LNCaP clone FGC (cell line): ENCODE measurements around the gene CUZD1.

Experiments
- DNase-seq: peaks from one replicate; pipeline ENCODE4 v3.0.0-alpha.2; 2011; ENCODE audit warnings: low read depth
- H3K4me3 ChIP-seq: 2 replicates; pipeline ENCODE4 v1.5.1; 2011; ENCODE audit warnings: mild to moderate bottlenecking, low read depth, low read length, control low read depth
- TF ChIP-seq, protein P1 (sequence below): IDR thresholded peaks from 2 replicates; pipeline ENCODE4 v1.5.1; 2012; ENCODE audit warnings: mild to moderate bottlenecking; ENCODE audit not compliant: control insufficient read depth, insufficient read depth; ENCODE audit errors: extremely low read depth

Gene CUZD1

DNA sequence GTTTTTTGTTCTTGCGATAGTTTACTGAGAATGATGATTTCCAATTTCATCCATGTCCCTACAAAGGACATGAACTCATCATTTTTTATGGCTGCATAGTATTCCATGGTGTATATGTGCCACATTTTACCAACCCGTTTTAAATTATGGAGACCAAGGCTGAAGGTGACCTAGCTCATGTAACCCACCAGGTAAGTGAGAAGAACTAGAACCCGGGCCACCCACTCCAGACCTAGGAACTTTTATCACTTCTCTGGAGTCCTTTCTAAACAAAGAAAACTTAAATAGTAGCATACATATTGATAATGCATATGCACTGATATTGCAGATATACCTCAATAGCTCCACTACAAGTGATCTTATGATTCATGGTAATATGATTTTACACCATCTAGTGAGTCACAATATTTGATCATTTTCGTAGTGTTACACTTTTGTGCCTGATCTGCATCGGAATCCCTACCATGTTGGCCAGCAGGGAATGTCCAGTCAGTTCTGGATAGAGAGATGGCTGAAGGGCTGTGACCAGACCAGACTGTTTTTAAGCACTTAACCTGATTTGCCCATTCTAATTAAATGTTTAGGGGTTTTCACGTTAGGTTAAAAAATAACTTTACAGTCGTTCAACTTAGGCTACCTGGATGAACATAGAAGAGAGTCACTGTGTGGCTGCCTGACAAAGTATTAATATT lies 15.2 kb downstream of the CUZD1 start:
- no peak for DNase-seq
- TF ChIP-seq, protein P1, sequence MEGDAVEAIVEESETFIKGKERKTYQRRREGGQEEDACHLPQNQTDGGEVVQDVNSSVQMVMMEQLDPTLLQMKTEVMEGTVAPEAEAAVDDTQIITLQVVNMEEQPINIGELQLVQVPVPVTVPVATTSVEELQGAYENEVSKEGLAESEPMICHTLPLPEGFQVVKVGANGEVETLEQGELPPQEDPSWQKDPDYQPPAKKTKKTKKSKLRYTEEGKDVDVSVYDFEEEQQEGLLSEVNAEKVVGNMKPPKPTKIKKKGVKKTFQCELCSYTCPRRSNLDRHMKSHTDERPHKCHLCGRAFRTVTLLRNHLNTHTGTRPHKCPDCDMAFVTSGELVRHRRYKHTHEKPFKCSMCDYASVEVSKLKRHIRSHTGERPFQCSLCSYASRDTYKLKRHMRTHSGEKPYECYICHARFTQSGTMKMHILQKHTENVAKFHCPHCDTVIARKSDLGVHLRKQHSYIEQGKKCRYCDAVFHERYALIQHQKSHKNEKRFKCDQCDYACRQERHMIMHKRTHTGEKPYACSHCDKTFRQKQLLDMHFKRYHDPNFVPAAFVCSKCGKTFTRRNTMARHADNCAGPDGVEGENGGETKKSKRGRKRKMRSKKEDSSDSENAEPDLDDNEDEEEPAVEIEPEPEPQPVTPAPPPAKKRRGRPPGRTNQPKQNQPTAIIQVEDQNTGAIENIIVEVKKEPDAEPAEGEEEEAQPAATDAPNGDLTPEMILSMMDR = no peak
- H3K4me3 ChIP-seq = no peak overlapping the region

DNA sequence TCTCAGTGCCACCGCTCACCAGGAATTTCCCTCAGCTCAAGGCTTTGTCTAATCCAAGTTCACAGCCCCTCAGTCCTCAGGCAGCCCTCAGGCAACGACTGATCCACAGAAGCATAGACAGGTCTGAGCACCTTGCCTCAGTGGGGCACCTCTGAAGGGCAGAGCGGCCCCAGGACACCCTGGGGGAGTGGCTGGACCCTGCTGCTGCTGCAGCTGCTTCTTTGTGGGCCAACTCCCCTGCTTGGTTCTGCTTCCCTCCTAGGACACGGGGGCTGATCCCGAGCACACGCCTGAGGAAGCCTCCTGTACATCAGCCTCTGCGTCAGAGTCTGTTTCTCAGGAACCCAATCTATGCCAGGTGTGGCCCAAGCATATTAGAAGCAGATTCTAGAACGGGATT lies 16.2 kb downstream of the CUZD1 start:
- no peak for DNase-seq
- H3K4me3 ChIP-seq = no peak overlapping the region
- TF ChIP-seq, protein P1 = no peak

DNA sequence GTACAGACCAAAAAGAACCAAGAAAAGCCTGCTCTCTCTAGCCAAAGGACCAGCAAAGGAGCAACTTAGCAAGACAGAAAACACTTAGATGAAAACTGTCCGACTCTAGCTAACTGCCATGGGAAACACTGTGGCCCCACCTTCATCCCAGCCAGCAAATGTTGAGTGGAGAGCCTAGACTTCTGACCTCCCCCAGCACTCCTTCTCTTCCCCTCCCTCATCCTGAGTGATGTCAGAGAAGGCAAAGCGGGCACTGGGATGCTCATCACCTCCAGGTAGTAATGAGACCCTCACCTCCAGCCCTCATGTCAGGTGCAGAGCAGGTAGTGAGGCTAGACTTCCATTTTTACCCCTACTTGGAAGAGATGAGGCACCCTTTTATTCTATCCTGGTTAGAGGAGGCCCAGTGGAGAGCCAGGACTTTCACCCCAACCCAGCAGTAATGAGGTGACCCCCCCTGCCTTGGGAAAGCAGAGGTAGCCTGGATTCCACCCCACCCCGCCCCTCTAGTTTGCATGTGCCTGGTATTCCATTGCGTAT lies 16.9 kb downstream of the CUZD1 start:
- TF ChIP-seq, protein P1 = no peak
- no peak for DNase-seq

DNA sequence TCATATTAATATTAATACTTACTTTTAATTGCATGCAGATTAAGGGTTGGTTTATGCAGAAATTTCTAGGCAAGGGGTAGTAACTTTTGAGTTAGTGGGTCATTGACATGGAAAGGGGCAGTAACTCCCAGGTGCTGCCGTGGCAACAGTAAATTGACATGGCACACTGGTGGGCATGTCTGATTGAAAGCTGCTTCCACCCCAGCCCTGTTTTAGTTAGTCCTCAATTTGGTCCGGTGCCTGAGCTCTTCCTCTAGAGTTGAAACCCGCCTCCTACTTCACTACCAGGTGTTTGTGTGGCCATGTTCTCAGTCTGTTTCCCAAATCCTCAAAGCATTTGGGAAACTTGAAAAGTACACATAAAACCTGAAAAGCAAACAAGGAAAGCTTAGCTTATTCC lies 18.4 kb downstream of the CUZD1 start:
- TF ChIP-seq, protein P1 = no peak
- DNase-seq = no peak
- H3K4me3 ChIP-seq = no peak overlapping the region

More for the DNA sequence above, 16.9 kb downstream of the CUZD1 start:
- no peak overlapping the region for H3K4me3 ChIP-seq

DNA sequence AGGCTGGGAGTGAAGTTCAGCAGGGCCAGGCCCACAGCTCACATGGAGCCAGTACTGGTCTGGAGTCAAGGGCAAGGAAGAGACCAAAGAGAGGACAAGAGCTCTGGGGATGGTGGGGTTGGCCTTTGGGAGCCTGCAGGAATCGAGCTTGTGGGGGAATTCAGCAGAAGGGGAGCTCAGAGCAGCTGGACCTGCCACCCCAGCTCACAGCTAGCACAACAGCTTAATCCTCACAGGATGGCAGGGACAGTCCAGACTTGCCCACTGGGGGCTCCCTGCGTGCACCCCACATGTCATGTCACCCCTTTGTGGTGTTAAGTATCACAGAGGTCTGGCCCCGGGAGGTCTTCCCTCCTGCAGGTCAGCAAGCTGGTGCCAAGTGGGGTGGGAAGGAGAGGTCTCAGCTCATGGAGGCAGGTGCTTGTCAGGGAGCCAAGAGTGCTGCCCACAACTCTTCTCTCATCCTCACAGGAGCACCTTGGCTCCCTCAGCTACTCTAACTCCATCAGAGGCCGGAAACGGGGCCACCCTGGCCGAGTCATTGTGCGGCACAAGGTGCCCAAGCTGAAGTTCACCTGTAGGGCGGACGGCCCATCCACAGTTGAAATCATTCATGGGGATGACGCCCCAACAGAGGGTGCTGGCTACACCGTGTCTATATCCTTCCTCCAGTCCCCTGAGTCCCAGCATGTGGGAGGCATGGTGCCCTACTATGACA lies 22.5 kb downstream of the CUZD1 start:
- no peak overlapping the region for H3K4me3 ChIP-seq

DNA sequence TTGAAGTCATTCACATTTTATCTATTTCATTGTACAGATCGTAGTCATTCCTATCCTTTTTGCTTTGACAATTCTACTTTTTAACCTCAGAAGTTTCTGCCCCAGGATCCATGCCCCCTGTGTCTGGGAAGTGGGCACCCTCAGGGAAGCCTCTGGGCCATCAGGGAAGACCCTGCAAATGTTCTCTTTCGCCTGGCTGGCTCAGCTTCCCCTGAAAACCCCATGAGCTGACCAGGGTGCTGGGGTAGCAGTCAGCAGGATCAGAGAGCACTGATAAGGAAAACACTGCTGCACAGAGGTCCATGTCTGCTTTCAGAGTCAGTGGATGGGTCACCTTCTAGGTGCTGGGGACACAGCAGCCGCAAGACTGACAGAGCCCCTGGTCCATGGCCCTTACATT lies 23.8 kb downstream of the CUZD1 start:
- TF ChIP-seq, protein P1 = no peak
- DNase-seq = no peak
- H3K4me3 ChIP-seq = no peak overlapping the region

More for the DNA sequence above, 22.5 kb downstream of the CUZD1 start:
- DNase-seq = no peak
- TF ChIP-seq, protein P1 = no peak

DNA sequence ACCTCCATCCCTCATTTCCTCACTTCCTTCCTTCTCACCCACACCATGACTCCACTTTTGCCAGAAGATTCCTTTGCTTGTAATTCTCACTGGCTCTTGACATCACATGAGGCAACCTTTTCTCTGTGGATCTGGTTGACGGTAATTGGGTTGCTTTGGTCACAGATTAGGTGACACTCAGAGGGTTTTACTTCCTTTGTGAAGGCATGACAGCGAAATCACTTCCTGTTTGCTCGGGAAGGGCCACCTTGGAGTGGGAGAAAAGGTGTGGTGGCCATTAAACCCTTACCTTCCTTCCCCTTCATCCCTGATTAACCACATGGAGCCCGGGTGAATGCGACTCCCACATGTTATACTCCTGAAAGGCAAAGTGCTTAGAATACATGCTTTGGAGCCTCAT lies 30.2 kb downstream of the CUZD1 start:
- no peak for DNase-seq
- no peak overlapping the region for H3K4me3 ChIP-seq
- TF ChIP-seq, protein P1 = no peak
